Measurements from ENCODE around the gene ZNF579. TPM values are rescaled to one million over a fixed set of nuclear protein-coding genes. Genes with fewer than 3 reads are reported as not detected.

The ZNF579 gene
- total and polyA plus RNA-seq, 2 of the 13 experiments (the other 11 are each of a cell fraction or from before 2014, with no cell fraction given) = 2.1 to 2.9 TPM

- Histone ChIP-seq H3K79me2 (ENCODE audit: insufficient read depth, low read length) (no peaks in the 10 kb centered on the region), H3K27ac (ENCODE audit: extremely low read length, insufficient read depth, low read length) (no peak overlapping the region), H3K4me1 (ENCODE audit: insufficient read depth, low read length) (peaks cover 72% of the 10 kb centered on the region), H3K36me3 (replicated peaks in 1 of 2; ENCODE audit: control insufficient read depth in 1 of 2, insufficient read depth in 2 of 2, low read length in 2 of 2) (no peaks in the 10 kb centered on the region), H3K4me3 (replicated peaks in 1 of 3; ENCODE audit: insufficient read depth in 1 of 3, low read depth in 2 of 3, low read length in 3 of 3) (peak overlapping the region; percentile 16 to 39 (median 32); a peak in 3 of 6 replicates), H2AFZ (ENCODE audit: low read length) (no peak overlapping the region), H3K9me3 (ENCODE audit: low read length) (no peaks in the 10 kb centered on the region), H4K20me1 (ENCODE audit: insufficient read depth, low read length) (no peaks in the 10 kb centered on the region), H3K4me2 (ENCODE audit: low read depth, low read length) (peak overlapping the region; percentile 75), H3K9ac (ENCODE audit: insufficient read depth, low read depth, low read length) (no peak overlapping the region), H3K27me3 (ENCODE audit: control insufficient read depth in 1 of 2, insufficient read depth in 2 of 2, low read length in 2 of 2) (no peaks in the 10 kb centered on the region)
- FAIRE-seq = no peak
- 2% methylated on average over 13 of the region's 13 CpGs for WGBS (ENCODE audit: low lambda C conversion rate)
- intact Hi-C loops (cut with micrococcal nuclease; ENCODE audit: unreplicated experiment) (loop anchor here (2.0 to 10.0 kb wide), 2 partner anchors 28 to 52 kb away; partner anchors contain the start of genes ZNF524, ZNF579 and ZNF865), in situ Hi-C loops (cut with HindIII; ENCODE audit: extremely low pct_ligation_motif_present, low pct_unique_long_range_greater_than_20kb) (no loop called here)
- CTCF ChIA-PET (ENCODE audit: low intra/inter-chr PET ratio, low total read pairs) = interaction anchor here (1.2 kb wide), 1 partner anchor 36 kb away, joined by 4 read pairs; no protein-coding TSS in a partner anchor
- no peak for TF ChIP-seq JARID2 (CRISPR knock-in tag; IDR thresholded peaks at IDR 0.05; ENCODE audit: insufficient replicate concordance)
- TF ChIP-seq SOX5 (CRISPR knock-in tag; IDR thresholded peaks at IDR 0.05; ENCODE audit: borderline replicate concordance) = peak; percentile 9; the same call in 1 of the 2 replicates
- TF ChIP-seq ARID5B (CRISPR knock-in tag; IDR thresholded peaks at IDR 0.05) = 0 out of 2 replicates have a peak, but pooled peaks have one; percentile 3
- TF ChIP-seq, protein P1, sequence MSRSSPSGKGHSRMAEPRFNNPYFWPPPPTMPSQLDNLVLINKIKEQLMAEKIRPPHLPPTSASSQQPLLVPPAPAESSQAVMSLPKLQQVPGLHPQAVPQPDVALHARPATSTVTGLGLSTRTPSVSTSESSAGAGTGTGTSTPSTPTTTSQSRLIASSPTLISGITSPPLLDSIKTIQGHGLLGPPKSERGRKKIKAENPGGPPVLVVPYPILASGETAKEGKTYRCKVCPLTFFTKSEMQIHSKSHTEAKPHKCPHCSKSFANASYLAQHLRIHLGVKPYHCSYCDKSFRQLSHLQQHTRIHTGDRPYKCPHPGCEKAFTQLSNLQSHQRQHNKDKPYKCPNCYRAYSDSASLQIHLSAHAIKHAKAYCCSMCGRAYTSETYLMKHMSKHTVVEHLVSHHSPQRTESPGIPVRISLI (CRISPR knock-in tag; IDR thresholded peaks at IDR 0.05; ENCODE audit: borderline replicate concordance) = 0 out of 2 replicates have a peak, but pooled peaks have one; percentile 12
- TF ChIP-seq, protein P2, sequence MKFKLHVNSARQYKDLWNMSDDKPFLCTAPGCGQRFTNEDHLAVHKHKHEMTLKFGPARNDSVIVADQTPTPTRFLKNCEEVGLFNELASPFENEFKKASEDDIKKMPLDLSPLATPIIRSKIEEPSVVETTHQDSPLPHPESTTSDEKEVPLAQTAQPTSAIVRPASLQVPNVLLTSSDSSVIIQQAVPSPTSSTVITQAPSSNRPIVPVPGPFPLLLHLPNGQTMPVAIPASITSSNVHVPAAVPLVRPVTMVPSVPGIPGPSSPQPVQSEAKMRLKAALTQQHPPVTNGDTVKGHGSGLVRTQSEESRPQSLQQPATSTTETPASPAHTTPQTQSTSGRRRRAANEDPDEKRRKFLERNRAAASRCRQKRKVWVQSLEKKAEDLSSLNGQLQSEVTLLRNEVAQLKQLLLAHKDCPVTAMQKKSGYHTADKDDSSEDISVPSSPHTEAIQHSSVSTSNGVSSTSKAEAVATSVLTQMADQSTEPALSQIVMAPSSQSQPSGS (CRISPR knock-in tag; IDR thresholded peaks at IDR 0.05) = no peak
- TF ChIP-seq, protein P3, sequence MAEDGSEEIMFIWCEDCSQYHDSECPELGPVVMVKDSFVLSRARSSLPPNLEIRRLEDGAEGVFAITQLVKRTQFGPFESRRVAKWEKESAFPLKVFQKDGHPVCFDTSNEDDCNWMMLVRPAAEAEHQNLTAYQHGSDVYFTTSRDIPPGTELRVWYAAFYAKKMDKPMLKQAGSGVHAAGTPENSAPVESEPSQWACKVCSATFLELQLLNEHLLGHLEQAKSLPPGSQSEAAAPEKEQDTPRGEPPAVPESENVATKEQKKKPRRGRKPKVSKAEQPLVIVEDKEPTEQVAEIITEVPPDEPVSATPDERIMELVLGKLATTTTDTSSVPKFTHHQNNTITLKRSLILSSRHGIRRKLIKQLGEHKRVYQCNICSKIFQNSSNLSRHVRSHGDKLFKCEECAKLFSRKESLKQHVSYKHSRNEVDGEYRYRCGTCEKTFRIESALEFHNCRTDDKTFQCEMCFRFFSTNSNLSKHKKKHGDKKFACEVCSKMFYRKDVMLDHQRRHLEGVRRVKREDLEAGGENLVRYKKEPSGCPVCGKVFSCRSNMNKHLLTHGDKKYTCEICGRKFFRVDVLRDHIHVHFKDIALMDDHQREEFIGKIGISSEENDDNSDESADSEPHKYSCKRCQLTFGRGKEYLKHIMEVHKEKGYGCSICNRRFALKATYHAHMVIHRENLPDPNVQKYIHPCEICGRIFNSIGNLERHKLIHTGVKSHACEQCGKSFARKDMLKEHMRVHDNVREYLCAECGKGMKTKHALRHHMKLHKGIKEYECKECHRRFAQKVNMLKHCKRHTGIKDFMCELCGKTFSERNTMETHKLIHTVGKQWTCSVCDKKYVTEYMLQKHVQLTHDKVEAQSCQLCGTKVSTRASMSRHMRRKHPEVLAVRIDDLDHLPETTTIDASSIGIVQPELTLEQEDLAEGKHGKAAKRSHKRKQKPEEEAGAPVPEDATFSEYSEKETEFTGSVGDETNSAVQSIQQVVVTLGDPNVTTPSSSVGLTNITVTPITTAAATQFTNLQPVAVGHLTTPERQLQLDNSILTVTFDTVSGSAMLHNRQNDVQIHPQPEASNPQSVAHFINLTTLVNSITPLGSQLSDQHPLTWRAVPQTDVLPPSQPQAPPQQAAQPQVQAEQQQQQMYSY (CRISPR knock-in tag; IDR thresholded peaks at IDR 0.05) = peak; percentile 33; the same call in 1 of the 2 replicates
- TF ChIP-seq SOX13 (IDR thresholded peaks at IDR 0.05) = no peak
- TF ChIP-seq SOX13 (CRISPR knock-in tag; conservative IDR thresholded peaks at IDR 0.05 in 1 of 2, IDR thresholded peaks at IDR 0.05 in 1 of 2) = peak in 1 of 2 experiments; percentile 7; a peak in 1 of 4 replicates
- no peak for TF ChIP-seq DMAP1 (CRISPR knock-in tag; IDR thresholded peaks at IDR 0.05)
- TF ChIP-seq RFXANK (CRISPR knock-in tag; IDR thresholded peaks at IDR 0.05) = 0 out of 2 replicates have a peak, but pooled peaks have one; percentile 14
- 0 out of 2 replicates have a peak, but pooled peaks have one; percentile 28 for TF ChIP-seq KDM2A (CRISPR knock-in tag; IDR thresholded peaks at IDR 0.05; ENCODE audit: borderline replicate concordance, low read depth)
- peak; percentile 33 for TF ChIP-seq TEAD3 (CRISPR knock-in tag; optimal IDR thresholded peaks at IDR 0.05; ENCODE audit: borderline replicate concordance)
- TF ChIP-seq BHLHE40 (IDR thresholded peaks at IDR 0.05; ENCODE audit: low read length) = peak; percentile 78
- DNase-seq (ENCODE audit: low spot score) = peak; percentile 43
- no TSS peak for BruUV-seq (replicated peaks)
- ATAC-seq = peak; percentile 8; the same call in 1 of the 3 replicates
- POLR2A ChIA-PET = interaction anchor here (0.7 to 2.7 kb wide), 11 partner anchors 8 to 394 kb away, joined by 3 to 18 read pairs (median 4); partner anchors contain the start of genes FIZ1, NAT14, ZNF524 and ZNF579
Measured at GRCh38 chr19:55552620-55553019, 28.0 kb downstream of the ZNF579 start.
